HG02938 (cell line): Measurements from ENCODE around the gene RASA3.
"Not testable (repeated sequence)": the region's sequence is repeated elsewhere in the genome, so short reads cannot be mapped to it uniquely, and the experiment has no call there.

Experiments used
- ATAC-seq: cut with Tn5 transposase; IDR thresholded peaks from one replicate; pipeline ENCODE4 v1.9.1; 2021; ENCODE audit warnings: mild to moderate bottlenecking, moderate library complexity; ENCODE audit not compliant: unreplicated experiment

Gene RASA3

DNA sequence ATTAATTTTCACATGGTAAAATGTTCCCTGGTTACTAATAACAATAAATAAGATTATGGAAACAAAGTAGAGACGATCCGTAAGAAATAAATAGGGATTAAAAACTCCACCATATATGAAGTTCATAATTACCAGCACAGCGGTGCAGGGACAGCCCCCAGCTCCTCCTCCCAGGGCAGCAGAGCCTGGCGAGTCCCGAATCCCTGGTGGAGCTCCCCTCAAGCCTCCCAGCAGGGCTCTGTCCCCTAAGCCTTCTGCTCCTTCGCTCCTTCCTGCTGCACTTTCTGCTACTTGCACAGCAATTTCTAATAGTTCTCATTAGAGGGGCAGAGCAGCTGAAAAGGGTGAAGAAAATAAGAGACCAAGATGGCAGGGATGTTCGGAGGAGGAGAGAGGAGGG lies 43.6 kb downstream of the RASA3 start:
- no peak for ATAC-seq

GRCh38 chr13:114088234-114088633 lies 44.2 kb downstream of the RASA3 start:
- ATAC-seq, result no peak

DNA sequence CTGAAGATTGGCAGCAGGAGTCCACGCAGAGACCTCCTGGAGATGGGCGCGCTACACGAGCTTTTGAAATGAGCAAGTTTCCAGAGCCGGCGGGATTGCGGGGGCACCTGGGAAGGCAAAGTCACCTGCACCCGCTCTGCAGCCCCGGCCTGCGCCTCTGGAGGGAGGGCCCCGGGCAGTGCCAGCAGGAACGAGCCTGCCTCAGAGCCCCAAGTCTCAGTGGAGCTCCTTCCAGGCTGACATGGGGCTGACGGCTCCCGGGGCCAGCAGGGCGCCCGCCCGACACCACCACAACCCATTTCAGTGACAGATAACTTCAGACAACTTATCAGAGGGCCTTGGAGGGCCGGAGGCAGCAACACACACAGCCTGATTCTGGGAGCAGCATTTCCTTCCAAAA lies 45.0 kb downstream of the RASA3 start:
- ATAC-seq, result no peak

DNA sequence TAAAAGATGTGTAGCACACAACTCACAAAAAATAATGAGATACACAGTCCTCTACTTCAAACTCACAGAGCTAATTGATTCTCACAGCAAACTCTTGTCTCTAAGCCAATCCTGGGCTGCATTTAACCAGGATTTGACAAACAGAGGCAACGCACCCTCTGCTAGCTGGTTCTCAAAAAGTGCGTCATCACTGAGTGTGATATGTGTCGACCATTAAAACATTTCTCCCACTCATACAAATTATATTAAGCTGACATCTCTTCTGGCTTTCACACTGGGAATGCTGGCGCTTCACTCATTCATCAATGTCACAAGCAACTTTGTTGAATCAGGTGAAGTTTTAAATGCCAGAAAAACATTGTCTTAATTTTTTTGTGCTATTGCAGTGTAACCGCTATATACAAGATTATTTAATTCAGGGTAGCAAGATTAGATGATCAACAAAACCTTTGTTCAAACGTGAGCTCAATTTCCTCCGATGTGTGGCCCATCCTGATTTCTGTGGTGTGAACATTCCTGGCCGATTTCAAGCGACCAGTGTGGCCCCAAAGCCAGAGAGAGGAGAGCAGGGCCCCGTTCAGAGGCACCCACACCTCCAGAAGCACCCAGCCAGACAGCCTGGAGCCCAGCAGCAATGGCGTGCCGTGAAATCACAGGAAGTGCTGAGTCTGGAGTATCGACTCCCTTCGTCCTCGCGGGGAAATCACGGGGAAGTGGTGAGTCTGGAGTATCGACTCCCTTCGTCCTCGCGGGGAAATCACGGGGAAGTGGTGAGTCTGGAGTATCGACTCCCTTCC lies 49.4 kb downstream of the RASA3 start:
- ATAC-seq, result no peak

DNA sequence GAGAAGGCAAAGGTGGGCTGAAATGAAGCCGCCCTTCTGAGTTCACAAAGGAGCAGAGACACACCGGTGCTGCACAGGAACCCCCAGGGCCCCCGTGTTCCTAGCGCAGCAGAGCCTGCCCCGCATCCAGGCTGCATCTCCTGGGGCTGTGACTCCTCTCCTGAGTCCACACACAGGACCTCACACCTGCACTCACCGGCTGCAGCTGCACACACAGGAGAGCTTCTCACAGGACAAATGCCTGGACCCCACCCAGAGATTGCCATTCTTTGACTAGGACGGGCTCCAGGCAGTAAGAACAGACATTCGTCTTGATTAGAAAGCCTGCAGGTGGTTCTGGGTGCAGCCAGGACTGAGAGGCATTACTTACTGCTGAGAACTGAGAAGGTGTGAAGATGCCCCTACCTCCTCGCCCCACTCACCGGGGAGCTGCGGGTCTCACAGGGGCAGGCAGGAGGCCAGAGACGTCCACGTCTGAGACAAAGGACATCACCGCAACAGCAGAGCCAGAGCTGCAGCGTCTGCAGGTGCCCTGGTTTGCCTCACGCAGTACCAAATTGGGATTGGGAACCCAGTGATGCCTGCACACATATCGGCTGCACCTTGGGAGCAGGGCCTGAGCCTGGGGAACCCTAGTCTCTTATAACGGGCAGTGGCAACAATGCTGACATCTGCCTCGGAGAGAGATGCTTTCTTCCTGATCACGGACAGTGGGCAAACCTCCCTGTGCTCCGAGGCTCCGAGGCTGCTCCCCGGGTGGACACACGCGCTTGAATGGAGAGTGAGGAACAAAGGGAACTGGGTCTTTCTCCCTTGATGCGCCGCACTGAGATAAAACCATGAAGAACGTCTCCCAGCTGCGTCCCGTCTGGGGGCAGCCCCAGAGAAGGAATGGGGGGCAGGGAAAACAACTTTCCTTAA lies 50.4 kb downstream of the RASA3 start:
- no peak for ATAC-seq

DNA sequence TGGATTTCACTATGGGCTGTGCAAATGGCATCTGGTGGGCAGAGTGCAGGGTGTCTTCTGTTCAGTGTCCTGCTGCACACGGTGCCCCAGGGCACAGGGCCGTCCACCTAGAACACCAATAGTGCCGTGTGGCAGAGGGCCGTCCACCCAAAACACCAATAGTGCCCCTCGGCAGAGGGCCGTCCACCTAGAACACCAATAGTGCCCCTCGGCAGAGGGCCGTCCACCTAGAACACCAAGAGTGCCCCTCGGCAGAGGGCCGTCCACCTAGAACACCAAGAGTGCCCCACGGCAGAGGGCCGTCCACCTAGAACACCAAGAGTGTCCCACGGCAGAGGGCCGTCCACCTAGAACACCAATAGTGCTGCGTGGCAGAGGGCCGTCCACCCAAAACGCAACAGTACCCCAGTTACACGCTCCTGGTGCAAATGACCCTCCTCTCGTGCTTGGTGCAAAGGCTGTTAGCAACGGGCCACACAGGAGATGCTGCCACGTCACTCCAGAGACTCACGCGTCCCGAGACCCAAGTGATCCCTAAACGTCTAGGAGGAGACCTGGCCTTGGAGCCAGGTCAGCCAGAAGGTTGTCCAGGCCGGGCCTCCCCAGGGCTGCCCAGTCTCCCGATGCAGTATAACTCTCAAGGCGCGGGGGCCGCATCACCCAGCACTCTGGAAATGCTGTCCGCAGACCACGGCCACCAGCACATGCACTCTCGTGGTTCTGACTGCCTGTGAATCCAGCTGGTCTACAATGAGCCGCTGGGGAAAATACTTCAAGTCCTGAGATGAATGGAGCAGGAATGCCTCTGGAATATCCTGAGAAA lies 51.5 kb downstream of the RASA3 start:
- ATAC-seq, result no peak

GRCh38 chr13:114079601-114080536 lies 52.6 kb downstream of the RASA3 start:
- ATAC-seq, result no peak

DNA sequence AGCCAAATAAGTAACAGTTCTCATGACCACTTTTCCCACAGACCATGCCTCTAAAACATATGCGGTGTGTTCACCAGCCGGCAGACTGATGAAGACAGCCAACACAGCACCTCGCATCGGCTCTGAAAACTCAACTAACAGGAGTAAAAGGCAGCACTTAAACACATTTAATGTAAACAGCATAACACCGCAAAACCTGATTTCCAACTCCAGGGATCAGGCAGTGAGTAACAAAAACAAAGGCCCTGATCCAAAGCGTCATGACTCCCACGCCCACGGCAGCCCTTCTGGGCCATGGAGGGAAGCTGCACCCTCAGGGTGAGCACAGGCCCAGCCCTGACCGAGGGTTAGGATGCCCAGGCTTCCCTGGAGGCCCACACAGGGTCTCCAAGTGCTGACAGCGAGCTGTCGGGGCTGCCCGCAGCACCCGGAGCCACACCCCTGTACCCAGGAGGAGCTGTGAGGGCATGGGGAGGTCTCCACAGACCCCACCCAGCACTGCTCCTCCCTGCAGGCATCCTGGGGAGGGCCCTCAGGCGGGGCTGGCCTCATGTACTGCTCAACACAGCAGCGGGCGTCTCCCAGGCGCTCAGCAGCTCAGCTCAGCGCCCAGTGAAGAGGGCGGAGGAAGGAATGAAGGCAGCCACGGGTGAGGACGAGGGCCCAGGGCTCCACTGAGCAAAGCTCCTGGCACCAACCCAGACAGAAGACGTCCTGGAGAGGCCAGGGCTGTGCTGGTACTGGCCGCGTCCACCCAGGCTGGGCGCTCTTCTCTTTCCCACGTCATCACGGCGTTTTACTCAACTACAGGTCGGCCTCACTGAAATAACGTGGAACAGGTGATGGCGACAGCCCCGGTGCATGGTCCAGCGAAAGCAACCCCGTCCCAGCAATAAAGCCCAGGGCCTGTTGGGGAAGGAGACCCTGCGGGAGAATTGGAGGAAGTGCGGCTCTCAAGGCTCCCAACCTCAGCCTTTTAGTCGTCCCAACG lies 53.7 kb downstream of the RASA3 start:
- no peak for ATAC-seq

- no peak for ATAC-seq
These were observed 54.5 kb downstream of the RASA3 start for GRCh38 chr13:114077933-114078325.

DNA sequence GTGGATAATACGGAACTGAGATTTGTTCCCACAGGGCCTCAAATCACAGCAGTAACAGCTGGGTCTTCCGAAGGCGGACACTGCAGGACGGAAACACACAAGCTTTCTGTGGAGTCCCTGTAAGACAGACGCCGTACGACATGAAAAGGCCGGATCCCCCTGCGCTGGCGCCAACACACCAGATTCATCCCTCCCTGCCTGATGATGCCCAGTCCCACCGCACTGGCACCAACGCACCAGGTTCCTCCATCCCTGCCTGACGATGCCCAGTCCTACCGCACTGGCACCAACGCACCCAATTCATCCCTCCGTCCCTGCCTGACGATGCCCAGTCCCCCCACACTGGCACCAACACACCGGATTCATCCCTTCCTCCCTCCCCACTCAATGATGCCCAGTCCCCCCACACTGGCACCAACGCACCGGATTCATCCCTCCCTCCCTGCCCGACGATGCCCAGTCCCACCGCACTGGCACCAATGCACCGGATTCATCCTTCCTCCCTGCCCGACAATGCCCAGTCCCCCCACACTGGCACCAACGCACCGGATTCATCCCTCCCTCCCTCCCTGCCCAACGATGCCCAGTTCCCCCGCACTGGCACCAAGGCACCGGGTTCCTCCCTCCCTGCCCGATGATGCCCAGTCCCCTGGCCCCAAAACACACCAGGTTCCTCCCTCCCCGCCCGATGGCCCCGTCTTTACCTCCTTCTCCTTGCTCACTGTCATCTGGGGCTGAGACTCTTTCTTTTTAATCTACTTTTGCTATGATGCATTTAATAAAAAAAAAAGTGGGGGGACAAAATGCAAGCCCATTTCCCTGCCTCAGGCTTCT lies 55.1 kb downstream of the RASA3 start:
- ATAC-seq, result no peak

DNA sequence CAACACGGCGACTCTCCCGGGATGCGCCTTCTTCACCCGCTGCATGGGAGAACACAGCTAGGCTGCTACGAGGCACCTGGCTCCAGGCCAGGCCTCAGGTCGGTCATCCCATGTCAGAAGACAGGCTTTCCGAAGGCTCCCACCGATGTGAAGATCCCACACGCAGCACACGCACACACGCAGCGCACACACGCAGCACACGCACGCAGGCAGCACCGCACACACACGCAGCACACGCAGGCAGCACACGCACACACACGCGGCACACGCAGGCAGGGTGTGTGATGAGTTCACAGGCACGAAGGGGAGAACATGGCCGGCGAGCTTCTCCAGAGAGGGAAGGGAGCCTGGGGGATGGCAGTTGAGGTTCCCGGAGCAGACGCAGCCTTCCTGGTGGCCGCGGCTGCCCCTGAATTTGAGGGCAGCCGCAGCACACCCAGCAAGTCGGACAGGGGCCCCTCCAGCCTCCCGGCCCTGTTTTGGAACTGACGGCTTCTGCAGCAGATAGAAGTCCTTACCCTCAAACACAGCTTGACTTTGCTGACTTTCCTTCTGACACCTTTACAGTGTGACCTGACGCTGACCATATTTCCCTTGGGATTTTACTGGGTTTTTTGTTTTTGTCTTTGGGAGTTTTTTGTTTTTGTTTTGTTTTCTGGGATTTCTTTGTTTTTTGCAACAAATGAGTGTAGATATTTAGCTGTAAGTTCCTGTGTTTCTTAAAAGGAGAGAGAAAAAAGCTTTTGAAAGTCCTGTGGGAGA lies 55.9 kb downstream of the RASA3 start:
- ATAC-seq, result no peak

DNA sequence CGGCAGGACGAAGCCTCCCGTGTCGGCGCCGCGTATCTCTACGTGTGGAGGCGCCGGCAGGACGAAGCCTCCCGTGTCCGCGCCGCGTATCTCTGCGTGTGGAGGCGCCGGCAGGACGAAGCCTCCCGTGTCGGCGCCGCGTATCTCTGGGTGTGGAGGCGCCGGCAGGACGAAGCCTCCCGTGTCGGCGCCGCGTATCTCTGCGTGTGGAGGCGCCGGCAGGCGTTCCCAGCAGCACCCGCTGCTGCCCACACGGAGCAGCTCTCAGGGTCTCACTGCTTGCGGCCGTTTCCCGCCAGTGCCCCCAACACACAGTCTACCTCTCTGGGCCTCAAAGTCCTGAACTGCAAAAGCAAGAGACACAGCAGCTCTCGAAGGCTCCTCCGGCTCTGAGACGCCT lies 56.6 kb downstream of the RASA3 start:
- not testable (repeated sequence) for ATAC-seq

DNA sequence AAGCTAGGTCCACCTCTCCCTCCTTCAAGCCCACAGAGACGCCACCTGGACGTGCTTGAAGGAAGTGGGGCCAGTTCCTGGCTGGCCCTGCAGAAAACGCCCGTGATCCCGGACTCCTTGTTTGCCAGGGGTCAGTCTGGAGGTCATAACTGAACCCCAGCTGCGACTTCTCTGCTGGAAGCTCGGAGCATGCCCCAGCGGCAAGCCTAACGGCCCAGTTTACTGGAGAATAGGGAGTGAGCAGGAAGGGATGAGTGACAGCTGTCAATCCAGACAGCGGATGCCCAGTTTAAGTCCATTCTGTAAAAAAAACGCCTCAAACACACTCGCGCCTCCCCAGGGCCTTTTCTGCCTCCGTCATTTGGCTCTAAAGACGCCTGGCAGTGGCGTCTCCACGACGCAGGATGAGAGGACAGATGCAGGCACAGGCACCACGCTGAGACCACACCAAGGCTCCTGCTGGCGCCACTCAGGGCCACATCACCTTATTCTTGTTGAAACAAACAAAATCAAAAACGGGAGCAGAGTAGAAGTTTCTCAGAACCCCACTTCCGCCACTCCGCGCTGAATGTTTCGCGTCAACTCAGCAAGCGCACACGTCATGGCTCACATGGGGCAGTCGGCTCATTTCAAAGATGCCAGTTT lies 57.6 kb downstream of the RASA3 start:
- ATAC-seq, result no peak

GRCh38 chr13:114073881-114074612 lies 58.4 kb downstream of the RASA3 start:
- no peak for ATAC-seq

- no peak for ATAC-seq
These were observed 60.0 kb downstream of the RASA3 start for GRCh38 chr13:114072421-114072820.

DNA sequence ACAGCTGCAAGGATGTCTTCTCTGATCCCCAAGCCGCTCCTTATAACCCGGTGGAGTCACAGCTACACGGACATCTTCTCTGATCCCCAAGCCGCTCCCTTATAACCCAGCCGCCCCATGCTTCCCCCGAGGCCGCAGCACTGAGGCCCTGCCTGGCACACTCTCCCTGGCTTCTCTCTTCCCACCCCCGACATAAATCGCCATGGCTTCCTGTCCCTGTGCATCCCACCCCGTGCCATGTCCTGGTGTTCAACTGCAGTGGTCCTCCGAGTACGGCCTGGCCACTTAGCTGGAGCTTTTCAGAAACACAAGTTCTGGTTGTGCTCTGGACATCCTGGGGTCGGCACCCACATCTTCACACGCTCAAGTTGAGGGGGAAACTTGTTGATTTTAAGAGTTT lies 60.4 kb downstream of the RASA3 start:
- no peak for ATAC-seq
